ENCODE measurements around the gene CDH4. TPM values are rescaled to one million over a fixed set of nuclear protein-coding genes. Genes with fewer than 3 reads are reported as not detected.

The CDH4 gene
- total RNA-seq, 1 experiment from 2014 or later, result not detected

DNA sequence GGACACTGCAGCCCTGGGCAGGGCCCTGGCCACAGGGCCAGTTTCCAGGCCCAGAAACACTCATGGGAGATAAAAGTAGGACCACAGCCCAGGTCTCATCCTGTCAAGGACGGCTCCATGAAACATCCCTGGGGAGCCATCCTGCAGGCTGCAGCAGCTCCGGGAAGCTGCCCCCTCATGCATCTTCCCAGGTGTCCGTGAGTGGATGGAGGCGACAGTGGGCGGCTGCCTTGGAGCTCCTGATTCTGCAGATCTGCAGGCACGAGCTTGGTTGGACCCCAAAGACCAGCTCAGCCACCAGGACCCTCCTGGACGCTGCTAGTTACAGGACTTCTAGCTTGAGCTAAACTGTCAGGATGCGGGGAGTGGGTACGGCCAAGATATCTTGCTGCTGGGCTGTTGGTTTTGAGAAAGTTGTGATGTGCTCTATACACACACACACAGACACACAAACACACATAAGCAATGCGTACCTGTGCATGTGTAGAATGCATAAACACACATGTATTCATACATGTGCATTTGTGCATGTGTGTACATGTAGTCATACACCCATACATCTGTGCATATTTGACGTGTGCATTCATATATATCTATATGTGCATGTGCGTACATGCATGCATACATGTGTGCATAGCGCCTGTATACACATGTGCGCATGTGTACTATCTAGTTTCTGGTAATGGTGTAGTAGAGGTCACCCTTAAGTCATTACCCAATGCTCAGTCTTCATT lies 515.9 kb downstream of the CDH4 start:
- H3K9me2 ChIP-seq (replicated peaks; ENCODE audit: insufficient read depth, low read length), result no peaks in the 10 kb centered on the region
- H3K9me3 ChIP-seq (ENCODE audit: low read length), result no peaks in the 10 kb centered on the region
- no peak overlapping the region for H2AFZ ChIP-seq (ENCODE audit: low read length)
- no peaks in the 10 kb centered on the region for H3K79me2 ChIP-seq (ENCODE audit: low read length)
- no peak overlapping the region for H3K4me3 ChIP-seq (ENCODE audit: low read length)
- no peak overlapping the region for H3K9ac ChIP-seq (ENCODE audit: low read length)
- no peak for DNase-seq
- peaks cover 24% of the 10 kb centered on the region; the same call in 1 of the 2 replicates for H4K20me1 ChIP-seq (ENCODE audit: insufficient read depth, low read depth, low read length)
- peaks cover 12% of the 10 kb centered on the region for H3K4me1 ChIP-seq (ENCODE audit: low read length)
- H3K36me3 ChIP-seq (ENCODE audit: insufficient read depth, low read length), result no peaks in the 10 kb centered on the region
- no peak overlapping the region for H3K27ac ChIP-seq (ENCODE audit: low read length)
- no peak overlapping the region for H3K4me2 ChIP-seq (ENCODE audit: low read depth, low read length, poor library complexity, severe bottlenecking)
- no peaks in the 10 kb centered on the region for H3K27me3 ChIP-seq (ENCODE audit: low read length)

DNA sequence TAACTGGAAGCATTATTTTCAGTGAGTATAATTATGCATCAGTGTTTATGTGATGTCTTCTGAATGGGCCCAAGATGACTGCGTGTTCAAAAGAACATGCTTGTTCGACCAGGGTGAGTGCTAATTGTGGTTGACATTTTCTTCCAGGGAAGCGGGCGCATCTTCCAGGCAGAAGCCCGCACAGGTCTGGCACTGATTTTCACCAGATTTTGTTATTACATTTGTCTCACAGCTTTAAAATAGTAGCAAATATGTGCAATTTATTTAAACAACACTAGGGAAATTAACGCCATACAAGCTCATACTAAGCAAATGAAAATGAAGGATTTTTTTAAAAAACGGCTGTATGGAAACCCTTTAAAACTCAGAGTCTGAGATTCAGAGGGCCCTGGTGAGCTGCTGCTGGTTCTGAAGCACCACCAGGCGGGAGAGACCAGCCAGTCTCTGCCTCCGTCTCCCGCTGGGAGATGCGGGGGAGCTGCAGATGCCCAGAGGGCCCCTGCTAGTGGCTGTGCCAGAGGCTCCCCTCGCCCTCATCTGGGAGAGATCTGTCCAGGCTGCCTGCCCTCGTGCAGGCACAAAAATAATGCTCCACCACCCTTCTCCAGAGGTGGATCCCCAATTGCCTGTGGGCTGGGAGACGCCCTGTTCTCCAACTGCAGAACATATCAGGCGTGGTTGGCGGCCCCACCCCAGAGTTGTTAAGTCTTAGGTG lies 516.7 kb downstream of the CDH4 start:
- no peak for DNase-seq
- no peak overlapping the region for H3K9ac ChIP-seq (ENCODE audit: low read length)
- peaks cover 20% of the 10 kb centered on the region; the same call in 1 of the 2 replicates for H4K20me1 ChIP-seq (ENCODE audit: insufficient read depth, low read depth, low read length)
- H3K4me2 ChIP-seq (ENCODE audit: low read depth, low read length, poor library complexity, severe bottlenecking), result no peak overlapping the region
- H3K9me3 ChIP-seq (ENCODE audit: low read length), result no peaks in the 10 kb centered on the region
- H3K27ac ChIP-seq (ENCODE audit: low read length), result no peak overlapping the region
- no peak overlapping the region for H3K4me3 ChIP-seq (ENCODE audit: low read length)
- no peaks in the 10 kb centered on the region for H3K27me3 ChIP-seq (ENCODE audit: low read length)
- H3K79me2 ChIP-seq (ENCODE audit: low read length), result no peaks in the 10 kb centered on the region
- no peak overlapping the region for H2AFZ ChIP-seq (ENCODE audit: low read length)
- peaks cover 7% of the 10 kb centered on the region for H3K4me1 ChIP-seq (ENCODE audit: low read length)
- H3K9me2 ChIP-seq (replicated peaks; ENCODE audit: insufficient read depth, low read length), result no peaks in the 10 kb centered on the region
- no peaks in the 10 kb centered on the region for H3K36me3 ChIP-seq (ENCODE audit: insufficient read depth, low read length)

- Histone ChIP-seq H3K9me2 (replicated peaks; ENCODE audit: insufficient read depth, low read length) (no peaks in the 10 kb centered on the region), H3K79me2 (ENCODE audit: low read length) (no peaks in the 10 kb centered on the region), H4K20me1 (ENCODE audit: insufficient read depth, low read depth, low read length) (peaks cover 20% of the 10 kb centered on the region; the same call in 1 of the 2 replicates), H3K27ac (ENCODE audit: low read length) (no peak overlapping the region), H3K4me1 (ENCODE audit: low read length) (peaks cover 1% of the 10 kb centered on the region), H3K36me3 (ENCODE audit: insufficient read depth, low read length) (no peaks in the 10 kb centered on the region), H3K4me3 (ENCODE audit: low read length) (no peak overlapping the region), H3K4me2 (ENCODE audit: low read depth, low read length, poor library complexity, severe bottlenecking) (no peak overlapping the region), H3K9ac (ENCODE audit: low read length) (no peak overlapping the region), H2AFZ (ENCODE audit: low read length) (no peak overlapping the region), H3K9me3 (ENCODE audit: low read length) (no peaks in the 10 kb centered on the region), H3K27me3 (ENCODE audit: low read length) (no peaks in the 10 kb centered on the region)
- DNase-seq, result no peak
These were observed 517.3 kb downstream of the CDH4 start for GRCh38 chr20:61769286-61769832.

DNA sequence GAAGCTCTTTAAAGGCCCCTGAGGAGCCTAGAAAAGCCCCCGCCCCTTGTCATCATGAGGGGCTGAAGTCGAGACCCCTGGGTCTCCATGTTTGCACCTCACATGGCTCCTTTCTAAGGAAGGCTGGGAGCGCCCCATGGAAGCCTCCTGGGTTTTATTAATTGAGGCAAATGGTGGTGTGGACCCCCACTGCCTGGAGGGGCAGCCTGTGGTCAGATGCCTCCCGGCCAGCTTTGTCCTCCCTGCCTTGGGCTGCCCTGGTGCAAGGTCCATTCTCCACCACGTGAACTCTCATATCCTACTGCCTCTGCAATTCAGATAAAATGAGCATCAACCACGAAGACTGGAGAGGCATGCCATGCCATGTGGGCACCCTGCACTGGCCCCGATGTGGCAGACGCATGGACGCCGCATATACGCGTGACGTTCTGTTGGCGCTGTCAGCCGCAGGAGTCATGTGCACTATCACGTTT lies 518.1 kb downstream of the CDH4 start:
- H3K9me3 ChIP-seq (ENCODE audit: low read length), result no peaks in the 10 kb centered on the region
- no peak overlapping the region for H2AFZ ChIP-seq (ENCODE audit: low read length)
- H3K9ac ChIP-seq (ENCODE audit: low read length), result no peak overlapping the region
- no peaks in the 10 kb centered on the region for H3K36me3 ChIP-seq (ENCODE audit: insufficient read depth, low read length)
- H3K9me2 ChIP-seq (replicated peaks; ENCODE audit: insufficient read depth, low read length), result no peaks in the 10 kb centered on the region
- H3K4me2 ChIP-seq (ENCODE audit: low read depth, low read length, poor library complexity, severe bottlenecking), result no peak overlapping the region
- peaks cover 17% of the 10 kb centered on the region; the same call in 1 of the 2 replicates for H4K20me1 ChIP-seq (ENCODE audit: insufficient read depth, low read depth, low read length)
- H3K4me1 ChIP-seq (ENCODE audit: low read length), result no peaks in the 10 kb centered on the region
- DNase-seq, result no peak
- 0 out of 2 replicates have a peak, but pooled peaks cover 3% of the 10 kb centered on the region for H3K27me3 ChIP-seq (ENCODE audit: low read length)
- H3K79me2 ChIP-seq (ENCODE audit: low read length), result no peaks in the 10 kb centered on the region
- H3K4me3 ChIP-seq (ENCODE audit: low read length), result no peak overlapping the region
- no peak overlapping the region for H3K27ac ChIP-seq (ENCODE audit: low read length)

- H3K79me2 ChIP-seq (ENCODE audit: low read length), result no peaks in the 10 kb centered on the region
- H3K9me3 ChIP-seq (ENCODE audit: low read length), result no peaks in the 10 kb centered on the region
- H3K9me2 ChIP-seq (replicated peaks; ENCODE audit: insufficient read depth, low read length), result no peaks in the 10 kb centered on the region
- DNase-seq, result no peak
- no peak overlapping the region for H2AFZ ChIP-seq (ENCODE audit: low read length)
- no peak overlapping the region for H3K9ac ChIP-seq (ENCODE audit: low read length)
- H3K4me2 ChIP-seq (ENCODE audit: low read depth, low read length, poor library complexity, severe bottlenecking), result no peak overlapping the region
- H3K27ac ChIP-seq (ENCODE audit: low read length), result no peak overlapping the region
- no peaks in the 10 kb centered on the region for H3K36me3 ChIP-seq (ENCODE audit: insufficient read depth, low read length)
- no peak overlapping the region for H3K4me3 ChIP-seq (ENCODE audit: low read length)
- 0 out of 2 replicates have a peak, but pooled peaks cover 3% of the 10 kb centered on the region for H3K27me3 ChIP-seq (ENCODE audit: low read length)
- no peaks in the 10 kb centered on the region for H3K4me1 ChIP-seq (ENCODE audit: low read length)
- peaks cover 17% of the 10 kb centered on the region; the same call in 1 of the 2 replicates for H4K20me1 ChIP-seq (ENCODE audit: insufficient read depth, low read depth, low read length)
These were observed 519.8 kb downstream of the CDH4 start for GRCh38 chr20:61771805-61772350.

DNA sequence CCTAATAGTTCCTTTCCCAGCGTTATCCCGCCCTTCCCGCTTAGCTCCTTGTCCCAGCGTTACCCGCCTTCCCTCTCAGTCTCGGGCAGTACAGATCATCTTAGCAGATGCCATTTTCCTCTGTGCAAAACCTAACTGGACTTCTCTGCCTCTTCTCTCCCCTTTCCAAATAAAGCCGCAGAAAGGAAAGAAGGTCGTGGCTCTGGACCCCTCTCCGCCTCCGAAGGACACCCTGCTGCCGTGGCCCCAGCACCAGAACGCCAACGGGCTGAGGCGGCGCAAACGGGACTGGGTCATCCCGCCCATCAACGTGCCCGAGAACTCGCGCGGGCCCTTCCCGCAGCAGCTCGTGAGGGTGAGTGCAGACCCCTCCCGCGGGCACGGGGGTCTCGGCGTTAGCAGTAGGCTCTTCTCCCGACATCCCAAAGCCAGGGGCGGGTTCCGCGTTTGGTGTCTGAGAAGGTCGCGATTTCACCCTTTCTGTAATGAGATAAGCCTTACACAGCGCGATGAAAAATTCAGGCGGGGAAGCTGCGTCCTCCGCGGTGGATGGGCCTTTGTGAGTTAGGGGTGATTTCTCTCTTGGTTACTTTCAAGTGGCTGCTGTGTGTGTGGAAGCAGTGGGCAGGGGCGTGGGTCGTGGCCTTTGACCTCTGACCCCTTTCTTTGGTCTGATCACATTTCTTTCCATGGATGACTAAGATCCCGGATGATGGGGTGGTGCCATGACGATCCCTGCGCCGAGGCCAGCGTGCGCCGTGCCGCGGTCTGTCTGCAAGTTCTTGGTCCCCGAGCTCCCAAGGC lies 521.0 kb downstream of the CDH4 start:
- H3K36me3 ChIP-seq (ENCODE audit: insufficient read depth, low read length), result no peaks in the 10 kb centered on the region
- no peak overlapping the region for H3K4me3 ChIP-seq (ENCODE audit: low read length)
- no peaks in the 10 kb centered on the region for H3K9me3 ChIP-seq (ENCODE audit: low read length)
- no peak overlapping the region for H3K27ac ChIP-seq (ENCODE audit: low read length)
- H3K4me1 ChIP-seq (ENCODE audit: low read length), result no peaks in the 10 kb centered on the region
- H3K4me2 ChIP-seq (ENCODE audit: low read depth, low read length, poor library complexity, severe bottlenecking), result no peak overlapping the region
- DNase-seq, result no peak
- H3K9ac ChIP-seq (ENCODE audit: low read length), result no peak overlapping the region
- no peak overlapping the region for H2AFZ ChIP-seq (ENCODE audit: low read length)
- H3K27me3 ChIP-seq (ENCODE audit: low read length), result 0 out of 2 replicates have a peak, but pooled peaks cover 3% of the 10 kb centered on the region
- H3K79me2 ChIP-seq (ENCODE audit: low read length), result no peaks in the 10 kb centered on the region
- H4K20me1 ChIP-seq (ENCODE audit: insufficient read depth, low read depth, low read length), result peaks cover 21% of the 10 kb centered on the region; the same call in 1 of the 2 replicates
- no peaks in the 10 kb centered on the region for H3K9me2 ChIP-seq (replicated peaks; ENCODE audit: insufficient read depth, low read length)

- Histone ChIP-seq H3K4me2 (ENCODE audit: low read depth, low read length, poor library complexity, severe bottlenecking) (no peak overlapping the region), H2AFZ (ENCODE audit: low read length) (no peak overlapping the region), H3K27me3 (ENCODE audit: low read length) (0 out of 2 replicates have a peak, but pooled peaks cover 3% of the 10 kb centered on the region), H3K79me2 (ENCODE audit: low read length) (no peaks in the 10 kb centered on the region), H3K9ac (ENCODE audit: low read length) (no peak overlapping the region), H3K27ac (ENCODE audit: low read length) (no peak overlapping the region), H3K4me1 (ENCODE audit: low read length) (no peaks in the 10 kb centered on the region), H4K20me1 (ENCODE audit: insufficient read depth, low read depth, low read length) (peaks cover 20% of the 10 kb centered on the region; the same call in 1 of the 2 replicates), H3K9me2 (replicated peaks; ENCODE audit: insufficient read depth, low read length) (no peaks in the 10 kb centered on the region), H3K4me3 (ENCODE audit: low read length) (no peak overlapping the region), H3K36me3 (ENCODE audit: insufficient read depth, low read length) (no peaks in the 10 kb centered on the region), H3K9me3 (ENCODE audit: low read length) (no peaks in the 10 kb centered on the region)
- no peak for DNase-seq
These were observed 522.0 kb downstream of the CDH4 start for GRCh38 chr20:61773926-61774587.

Measured in Karpas-422 (cell line).